GM23338 (cell line): ENCODE data around the gene TULP1.

ENCODE experiments used
- CREB1 ChIP-seq: fragments of 250-450 bp; sonication (Bioruptor Pico); IDR thresholded peaks from 2 replicates; pipeline ENCODE4 v1.5.0; 2020; ENCODE audit warnings: low read depth, mild to moderate bottlenecking, moderate library complexity
- EZH2 ChIP-seq: fragments of 200-600 bp; sonication (generic); IDR thresholded peaks from one replicate; pipeline ENCODE4 v1.8.0; 2017; ENCODE audit warnings: antibody characterized with exemption, mild to moderate bottlenecking, low read depth; ENCODE audit not compliant: unreplicated experiment
- EZH2phosphoT487 ChIP-seq: fragments of 200-600 bp; sonication (generic); IDR thresholded peaks from one replicate; pipeline ENCODE4 v1.8.1; 2018; ENCODE audit warnings: antibody characterized with exemption; ENCODE audit not compliant: unreplicated experiment
- JUNB ChIP-seq: IDR thresholded peaks from one replicate; pipeline ENCODE4 v1.6.1; 2016; ENCODE audit warnings: antibody characterized with exemption; ENCODE audit not compliant: unreplicated experiment
- NANOG ChIP-seq: IDR thresholded peaks from 2 replicates; pipeline ENCODE4 v1.6.1; 2016; ENCODE audit warnings: antibody characterized with exemption, borderline replicate concordance
- POLR2AphosphoS5 ChIP-seq: IDR thresholded peaks from 2 replicates; pipeline ENCODE4 v1.6.1; 2016; ENCODE audit warnings: antibody characterized with exemption, low read depth
- STAT1 ChIP-seq: IDR thresholded peaks from one replicate; pipeline ENCODE4 v1.6.1; 2016; ENCODE audit warnings: antibody characterized with exemption; ENCODE audit not compliant: unreplicated experiment
- ZNF114 ChIP-seq: fragments of 250-450 bp; sonication (Bioruptor Pico); IDR thresholded peaks from 2 replicates; pipeline ENCODE4 v1.5.0; 2020; ENCODE audit warnings: mild to moderate bottlenecking, moderate library complexity
- ZNF331 ChIP-seq: fragments of 250-450 bp; sonication (Bioruptor Pico); IDR thresholded peaks from 2 replicates; pipeline ENCODE4 v1.5.0; 2020; ENCODE audit warnings: low read depth, mild to moderate bottlenecking, moderate library complexity
- TF ChIP-seq, protein P1 (sequence below), 2 experiments: fragments of 200-600 bp in 1 of 2; sonication (generic) in 1 of 2; conservative IDR thresholded peaks; 2 replicates each; pipeline versions ENCODE4 v1.5.1 to v1.6.1; 2016 to 2017; ENCODE audit warnings: antibody characterized with exemption in 2 of 2, low read depth in 2 of 2, mild to moderate bottlenecking in 2 of 2, moderate library complexity in 1 of 2
- TF ChIP-seq, protein P2 (sequence below): IDR thresholded peaks from one replicate; pipeline ENCODE4 v1.6.1; 2018; ENCODE audit warnings: antibody characterized with exemption; ENCODE audit not compliant: unreplicated experiment
- TF ChIP-seq, protein P3 (sequence below): IDR thresholded peaks from 2 replicates; pipeline ENCODE4 v1.6.1; 2016; ENCODE audit warnings: antibody characterized with exemption
- TF ChIP-seq, protein P4 (sequence below): fragments of 250-450 bp; sonication (Bioruptor Pico); IDR thresholded peaks from 2 replicates; pipeline ENCODE4 v1.5.0; 2020; ENCODE audit warnings: mild to moderate bottlenecking, moderate library complexity

DNA sequence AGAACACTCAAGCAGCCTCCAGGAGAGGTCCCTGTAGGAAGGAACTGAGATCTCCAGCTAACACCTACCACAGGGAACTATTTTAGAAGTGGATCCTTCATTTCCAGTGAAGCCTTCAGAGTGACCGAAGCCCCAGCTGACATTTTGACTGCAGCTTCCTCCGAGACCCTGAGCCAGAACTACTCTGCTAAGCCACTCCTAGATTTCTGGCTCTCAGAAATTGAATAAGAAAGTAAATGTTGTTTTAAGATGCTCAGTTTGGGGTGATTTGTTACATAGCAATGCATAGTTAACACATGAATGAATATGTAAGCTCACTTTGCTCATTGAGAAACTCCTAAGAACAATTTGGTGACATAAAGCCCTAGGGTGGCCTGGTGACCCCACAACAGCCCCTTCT is 5.5 kb downstream of the TULP1 start:
- TF ChIP-seq, protein P1, sequence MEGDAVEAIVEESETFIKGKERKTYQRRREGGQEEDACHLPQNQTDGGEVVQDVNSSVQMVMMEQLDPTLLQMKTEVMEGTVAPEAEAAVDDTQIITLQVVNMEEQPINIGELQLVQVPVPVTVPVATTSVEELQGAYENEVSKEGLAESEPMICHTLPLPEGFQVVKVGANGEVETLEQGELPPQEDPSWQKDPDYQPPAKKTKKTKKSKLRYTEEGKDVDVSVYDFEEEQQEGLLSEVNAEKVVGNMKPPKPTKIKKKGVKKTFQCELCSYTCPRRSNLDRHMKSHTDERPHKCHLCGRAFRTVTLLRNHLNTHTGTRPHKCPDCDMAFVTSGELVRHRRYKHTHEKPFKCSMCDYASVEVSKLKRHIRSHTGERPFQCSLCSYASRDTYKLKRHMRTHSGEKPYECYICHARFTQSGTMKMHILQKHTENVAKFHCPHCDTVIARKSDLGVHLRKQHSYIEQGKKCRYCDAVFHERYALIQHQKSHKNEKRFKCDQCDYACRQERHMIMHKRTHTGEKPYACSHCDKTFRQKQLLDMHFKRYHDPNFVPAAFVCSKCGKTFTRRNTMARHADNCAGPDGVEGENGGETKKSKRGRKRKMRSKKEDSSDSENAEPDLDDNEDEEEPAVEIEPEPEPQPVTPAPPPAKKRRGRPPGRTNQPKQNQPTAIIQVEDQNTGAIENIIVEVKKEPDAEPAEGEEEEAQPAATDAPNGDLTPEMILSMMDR (conservative IDR thresholded peaks at IDR 0.05; ENCODE audit: low read depth in 2 of 2): no peak
- TF ChIP-seq EZH2phosphoT487 (no peak), POLR2AphosphoS5 (no peak), JUNB (no peak), EZH2 (no peak), STAT1 (no peak), CREB1 (CRISPR knock-in tag) (no peak), ZNF114 (CRISPR knock-in tag) (no peak), ZNF331 (CRISPR knock-in tag) (no peak), NANOG (no peak)
- TF ChIP-seq, protein P2, sequence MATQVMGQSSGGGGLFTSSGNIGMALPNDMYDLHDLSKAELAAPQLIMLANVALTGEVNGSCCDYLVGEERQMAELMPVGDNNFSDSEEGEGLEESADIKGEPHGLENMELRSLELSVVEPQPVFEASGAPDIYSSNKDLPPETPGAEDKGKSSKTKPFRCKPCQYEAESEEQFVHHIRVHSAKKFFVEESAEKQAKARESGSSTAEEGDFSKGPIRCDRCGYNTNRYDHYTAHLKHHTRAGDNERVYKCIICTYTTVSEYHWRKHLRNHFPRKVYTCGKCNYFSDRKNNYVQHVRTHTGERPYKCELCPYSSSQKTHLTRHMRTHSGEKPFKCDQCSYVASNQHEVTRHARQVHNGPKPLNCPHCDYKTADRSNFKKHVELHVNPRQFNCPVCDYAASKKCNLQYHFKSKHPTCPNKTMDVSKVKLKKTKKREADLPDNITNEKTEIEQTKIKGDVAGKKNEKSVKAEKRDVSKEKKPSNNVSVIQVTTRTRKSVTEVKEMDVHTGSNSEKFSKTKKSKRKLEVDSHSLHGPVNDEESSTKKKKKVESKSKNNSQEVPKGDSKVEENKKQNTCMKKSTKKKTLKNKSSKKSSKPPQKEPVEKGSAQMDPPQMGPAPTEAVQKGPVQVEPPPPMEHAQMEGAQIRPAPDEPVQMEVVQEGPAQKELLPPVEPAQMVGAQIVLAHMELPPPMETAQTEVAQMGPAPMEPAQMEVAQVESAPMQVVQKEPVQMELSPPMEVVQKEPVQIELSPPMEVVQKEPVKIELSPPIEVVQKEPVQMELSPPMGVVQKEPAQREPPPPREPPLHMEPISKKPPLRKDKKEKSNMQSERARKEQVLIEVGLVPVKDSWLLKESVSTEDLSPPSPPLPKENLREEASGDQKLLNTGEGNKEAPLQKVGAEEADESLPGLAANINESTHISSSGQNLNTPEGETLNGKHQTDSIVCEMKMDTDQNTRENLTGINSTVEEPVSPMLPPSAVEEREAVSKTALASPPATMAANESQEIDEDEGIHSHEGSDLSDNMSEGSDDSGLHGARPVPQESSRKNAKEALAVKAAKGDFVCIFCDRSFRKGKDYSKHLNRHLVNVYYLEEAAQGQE: no peak
- TF ChIP-seq, protein P3, sequence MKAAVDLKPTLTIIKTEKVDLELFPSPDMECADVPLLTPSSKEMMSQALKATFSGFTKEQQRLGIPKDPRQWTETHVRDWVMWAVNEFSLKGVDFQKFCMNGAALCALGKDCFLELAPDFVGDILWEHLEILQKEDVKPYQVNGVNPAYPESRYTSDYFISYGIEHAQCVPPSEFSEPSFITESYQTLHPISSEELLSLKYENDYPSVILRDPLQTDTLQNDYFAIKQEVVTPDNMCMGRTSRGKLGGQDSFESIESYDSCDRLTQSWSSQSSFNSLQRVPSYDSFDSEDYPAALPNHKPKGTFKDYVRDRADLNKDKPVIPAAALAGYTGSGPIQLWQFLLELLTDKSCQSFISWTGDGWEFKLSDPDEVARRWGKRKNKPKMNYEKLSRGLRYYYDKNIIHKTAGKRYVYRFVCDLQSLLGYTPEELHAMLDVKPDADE: no peak
- TF ChIP-seq, protein P4, sequence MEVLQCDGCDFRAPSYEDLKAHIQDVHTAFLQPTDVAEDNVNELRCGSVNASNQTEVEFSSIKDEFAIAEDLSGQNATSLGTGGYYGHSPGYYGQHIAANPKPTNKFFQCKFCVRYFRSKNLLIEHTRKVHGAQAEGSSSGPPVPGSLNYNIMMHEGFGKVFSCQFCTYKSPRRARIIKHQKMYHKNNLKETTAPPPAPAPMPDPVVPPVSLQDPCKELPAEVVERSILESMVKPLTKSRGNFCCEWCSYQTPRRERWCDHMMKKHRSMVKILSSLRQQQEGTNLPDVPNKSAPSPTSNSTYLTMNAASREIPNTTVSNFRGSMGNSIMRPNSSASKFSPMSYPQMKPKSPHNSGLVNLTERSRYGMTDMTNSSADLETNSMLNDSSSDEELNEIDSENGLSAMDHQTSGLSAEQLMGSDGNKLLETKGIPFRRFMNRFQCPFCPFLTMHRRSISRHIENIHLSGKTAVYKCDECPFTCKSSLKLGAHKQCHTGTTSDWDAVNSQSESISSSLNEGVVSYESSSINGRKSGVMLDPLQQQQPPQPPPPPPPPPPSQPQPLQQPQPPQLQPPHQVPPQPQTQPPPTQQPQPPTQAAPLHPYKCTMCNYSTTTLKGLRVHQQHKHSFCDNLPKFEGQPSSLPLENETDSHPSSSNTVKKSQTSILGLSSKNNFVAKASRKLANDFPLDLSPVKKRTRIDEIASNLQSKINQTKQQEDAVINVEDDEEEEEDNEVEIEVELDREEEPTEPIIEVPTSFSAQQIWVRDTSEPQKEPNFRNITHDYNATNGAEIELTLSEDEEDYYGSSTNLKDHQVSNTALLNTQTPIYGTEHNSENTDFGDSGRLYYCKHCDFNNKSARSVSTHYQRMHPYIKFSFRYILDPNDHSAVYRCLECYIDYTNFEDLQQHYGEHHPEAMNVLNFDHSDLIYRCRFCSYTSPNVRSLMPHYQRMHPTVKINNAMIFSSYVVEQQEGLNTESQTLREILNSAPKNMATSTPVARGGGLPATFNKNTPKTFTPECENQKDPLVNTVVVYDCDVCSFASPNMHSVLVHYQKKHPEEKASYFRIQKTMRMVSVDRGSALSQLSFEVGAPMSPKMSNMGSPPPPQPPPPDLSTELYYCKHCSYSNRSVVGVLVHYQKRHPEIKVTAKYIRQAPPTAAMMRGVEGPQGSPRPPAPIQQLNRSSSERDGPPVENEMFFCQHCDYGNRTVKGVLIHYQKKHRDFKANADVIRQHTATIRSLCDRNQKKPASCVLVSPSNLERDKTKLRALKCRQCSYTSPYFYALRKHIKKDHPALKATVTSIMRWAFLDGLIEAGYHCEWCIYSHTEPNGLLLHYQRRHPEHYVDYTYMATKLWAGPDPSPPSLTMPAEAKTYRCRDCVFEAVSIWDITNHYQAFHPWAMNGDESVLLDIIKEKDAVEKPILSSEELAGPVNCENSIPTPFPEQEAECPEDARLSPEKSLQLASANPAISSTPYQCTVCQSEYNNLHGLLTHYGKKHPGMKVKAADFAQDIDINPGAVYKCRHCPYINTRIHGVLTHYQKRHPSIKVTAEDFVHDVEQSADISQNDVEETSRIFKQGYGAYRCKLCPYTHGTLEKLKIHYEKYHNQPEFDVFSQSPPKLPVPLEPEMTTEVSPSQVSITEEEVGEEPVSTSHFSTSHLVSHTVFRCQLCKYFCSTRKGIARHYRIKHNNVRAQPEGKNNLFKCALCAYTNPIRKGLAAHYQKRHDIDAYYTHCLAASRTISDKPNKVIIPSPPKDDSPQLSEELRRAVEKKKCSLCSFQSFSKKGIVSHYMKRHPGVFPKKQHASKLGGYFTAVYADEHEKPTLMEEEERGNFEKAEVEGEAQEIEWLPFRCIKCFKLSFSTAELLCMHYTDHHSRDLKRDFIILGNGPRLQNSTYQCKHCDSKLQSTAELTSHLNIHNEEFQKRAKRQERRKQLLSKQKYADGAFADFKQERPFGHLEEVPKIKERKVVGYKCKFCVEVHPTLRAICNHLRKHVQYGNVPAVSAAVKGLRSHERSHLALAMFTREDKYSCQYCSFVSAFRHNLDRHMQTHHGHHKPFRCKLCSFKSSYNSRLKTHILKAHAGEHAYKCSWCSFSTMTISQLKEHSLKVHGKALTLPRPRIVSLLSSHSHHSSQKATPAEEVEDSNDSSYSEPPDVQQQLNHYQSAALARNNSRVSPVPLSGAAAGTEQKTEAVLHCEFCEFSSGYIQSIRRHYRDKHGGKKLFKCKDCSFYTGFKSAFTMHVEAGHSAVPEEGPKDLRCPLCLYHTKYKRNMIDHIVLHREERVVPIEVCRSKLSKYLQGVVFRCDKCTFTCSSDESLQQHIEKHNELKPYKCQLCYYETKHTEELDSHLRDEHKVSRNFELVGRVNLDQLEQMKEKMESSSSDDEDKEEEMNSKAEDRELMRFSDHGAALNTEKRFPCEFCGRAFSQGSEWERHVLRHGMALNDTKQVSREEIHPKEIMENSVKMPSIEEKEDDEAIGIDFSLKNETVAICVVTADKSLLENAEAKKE (CRISPR knock-in tag): no peak
